H9 (cell line): Measurements from ENCODE around the gene ARAP1. TPM values are rescaled to one million over a fixed set of nuclear protein-coding genes. Genes with fewer than 3 reads are reported as not detected.
A peak's percentile ranks its signal among the peaks of the same experiment; 100 is the strongest.

Experiments
- DNase-seq: peaks from one replicate; pipeline ENCODE4 v3.0.0-alpha.2; 2017
- H2AFZ ChIP-seq: one replicate; pipeline ENCODE4 v1.6.1; 2013; ENCODE audit warnings: mild to moderate bottlenecking, low read length, control low read depth, moderate library complexity
- H2AK5ac ChIP-seq: 2 replicates; pipeline ENCODE4 v1.6.1; 2013; ENCODE audit warnings: low read length, control low read depth, mixed read lengths; ENCODE audit not compliant: insufficient read length
- H2BK120ac ChIP-seq: one replicate; pipeline ENCODE4 v1.6.1; 2013; ENCODE audit warnings: low read depth, mild to moderate bottlenecking, low read length, control low read depth, inconsistent platforms; ENCODE audit not compliant: poor library complexity, severe bottlenecking
- H2BK12ac ChIP-seq: 2 replicates; pipeline ENCODE4 v1.6.1; 2013; ENCODE audit warnings: low read length, control low read depth, mixed read lengths, low read depth; ENCODE audit not compliant: insufficient read length
- H2BK15ac ChIP-seq: 2 replicates; pipeline ENCODE4 v1.6.1; 2013; ENCODE audit warnings: low read depth, low read length, control low read depth
- H2BK20ac ChIP-seq: one replicate; pipeline ENCODE4 v1.6.1; 2013; ENCODE audit warnings: low read depth, mild to moderate bottlenecking, low read length, control low read depth, inconsistent platforms; ENCODE audit not compliant: poor library complexity, severe bottlenecking
- H2BK5ac ChIP-seq: 2 replicates; pipeline ENCODE4 v1.6.1; 2013; ENCODE audit warnings: low read length, control low read depth, mixed read lengths; ENCODE audit not compliant: insufficient read length
- H3K14ac ChIP-seq: 2 replicates; pipeline ENCODE4 v1.6.1; 2013; ENCODE audit warnings: low read length, control low read depth; ENCODE audit not compliant: insufficient read depth
- H3K18ac ChIP-seq: 2 replicates; pipeline ENCODE4 v1.6.1; 2013; ENCODE audit warnings: low read depth, mild to moderate bottlenecking, mixed read lengths, low read length, control low read depth; ENCODE audit not compliant: insufficient read length
- H3K23ac ChIP-seq: 2 replicates; pipeline ENCODE4 v1.6.1; 2013; ENCODE audit warnings: low read length, control low read depth, mixed read lengths, low read depth; ENCODE audit not compliant: insufficient read length
- H3K23me2 ChIP-seq: 2 replicates; pipeline ENCODE4 v1.6.1; 2013; ENCODE audit warnings: low read depth, mild to moderate bottlenecking, mixed read lengths, low read length, control low read depth; ENCODE audit not compliant: insufficient read length, poor library complexity, severe bottlenecking
- H3K27ac ChIP-seq: 2 replicates; pipeline ENCODE4 v1.5.1; 2013; ENCODE audit warnings: low read length, control low read depth, mixed read lengths, low read depth; ENCODE audit not compliant: insufficient read length
- H3K27me3 ChIP-seq: 2 replicates; pipeline ENCODE4 v1.6.1; 2013; ENCODE audit warnings: low read length, control low read depth, inconsistent platforms; ENCODE audit not compliant: insufficient read depth
- H3K4ac ChIP-seq: 2 replicates; pipeline ENCODE4 v1.6.1; 2013; ENCODE audit warnings: low read depth, mild to moderate bottlenecking, control low read depth, inconsistent platforms, low read length, moderate library complexity
- H3K4me1 ChIP-seq: 2 replicates; pipeline ENCODE4 v1.6.1; 2013; ENCODE audit warnings: low read length, control low read depth, inconsistent platforms; ENCODE audit not compliant: insufficient read depth
- H3K4me2 ChIP-seq: 2 replicates; pipeline ENCODE4 v1.6.1; 2013; ENCODE audit warnings: low read length, control low read depth, mixed read lengths; ENCODE audit not compliant: insufficient read length, insufficient read depth
- H3K56ac ChIP-seq: 2 replicates; pipeline ENCODE4 v1.6.1; 2013; ENCODE audit warnings: low read depth, mild to moderate bottlenecking, mixed read lengths, low read length, control low read depth; ENCODE audit not compliant: insufficient read length
- H3K79me1 ChIP-seq: 2 replicates; pipeline ENCODE4 v1.6.1; 2013; ENCODE audit warnings: low read depth, mild to moderate bottlenecking, moderate library complexity, low read length, control low read depth, inconsistent platforms; ENCODE audit not compliant: insufficient read depth, poor library complexity, severe bottlenecking
- H3K79me2 ChIP-seq: 2 replicates; pipeline ENCODE4 v1.6.1; 2013; ENCODE audit warnings: low read length, control low read depth, inconsistent platforms; ENCODE audit not compliant: insufficient read depth
- H3K9ac ChIP-seq: 2 replicates; pipeline ENCODE4 v1.6.1; 2013; ENCODE audit warnings: low read length, control low read depth, mixed read lengths; ENCODE audit not compliant: insufficient read length; ENCODE audit errors: extremely low read depth
- H3K9me3 ChIP-seq: one replicate; pipeline ENCODE4 v1.6.1; 2013; ENCODE audit warnings: low read depth, low read length, inconsistent platforms; ENCODE audit not compliant: control insufficient read depth
- H3T11ph ChIP-seq: one replicate; pipeline ENCODE4 v1.6.1; 2013; ENCODE audit warnings: mild to moderate bottlenecking, low read length, control low read depth, inconsistent platforms
- H4K20me1 ChIP-seq: one replicate; pipeline ENCODE4 v1.6.1; 2013; ENCODE audit not compliant: control insufficient read depth, insufficient read length, insufficient read depth
- H4K5ac ChIP-seq: 2 replicates; pipeline ENCODE4 v1.6.1; 2013; ENCODE audit warnings: low read depth, mild to moderate bottlenecking, mixed read lengths, low read length, control low read depth; ENCODE audit not compliant: insufficient read length
- H4K8ac ChIP-seq: replicated peaks from 2 replicates; pipeline ENCODE4 v1.6.1; 2013; ENCODE audit warnings: low read length, control low read depth, mixed read lengths, low read depth; ENCODE audit not compliant: insufficient read length
- H4K91ac ChIP-seq: 2 replicates; pipeline ENCODE4 v1.6.1; 2013; ENCODE audit warnings: low read depth, mild to moderate bottlenecking, moderate library complexity, mixed read lengths, low read length, control low read depth; ENCODE audit not compliant: insufficient read length
- H3K27ac Mint-ChIP-seq, 3 experiments: 2 replicates in 2 of 3; 3 replicates in 1 of 3; pipeline ENCODE4 v1.8.0; 2020 to 2021; ENCODE audit warnings: mixed read lengths in 3 of 3, mild to moderate bottlenecking in 1 of 3, moderate library complexity in 1 of 3
- H3K27me3 Mint-ChIP-seq: 2 replicates; pipeline ENCODE4 v1.8.0; 2021; ENCODE audit warnings: low read depth, mild to moderate bottlenecking, moderate library complexity, mixed read lengths
- H3K36me3 Mint-ChIP-seq, 3 experiments: 2 replicates in 2 of 3; 3 replicates in 1 of 3; pipeline ENCODE4 v1.8.0; 2020 to 2021; ENCODE audit warnings: low read depth in 3 of 3, mixed read lengths in 3 of 3; ENCODE audit not compliant: insufficient read depth in 1 of 3
- H3K4me1 Mint-ChIP-seq, 2 experiments: 2 replicates each; pipeline ENCODE4 v1.8.0; 2020; ENCODE audit warnings: mixed read lengths in 2 of 2
- H3K4me3 Mint-ChIP-seq, 2 experiments: 2 replicates in 1 of 2; 3 replicates in 1 of 2; pipeline ENCODE4 v1.8.0; 2020 to 2021; ENCODE audit warnings: mild to moderate bottlenecking in 2 of 2, mixed read lengths in 2 of 2, moderate library complexity in 1 of 2
- H3K9me3 Mint-ChIP-seq, 2 experiments: 2 replicates in 1 of 2; 3 replicates in 1 of 2; pipeline ENCODE4 v1.8.0; 2020; ENCODE audit warnings: mild to moderate bottlenecking in 2 of 2, mixed read lengths in 2 of 2, moderate library complexity in 1 of 2
- WGBS: extraction: QIAGEN DNeasy Blood & Tissue Kit; methylation state at CpG from one replicate; pipeline ENCODE4 v1.1.7; 2013; ENCODE audit warnings: missing lambda C conversion rate, low lambda C conversion rate, mixed read lengths; ENCODE audit not compliant: insufficient read length; ENCODE audit errors: extremely low coverage; 5-methylcytosine and 5-hydroxymethylcytosine counted together
- total RNA-seq: library from RNA; stranded (reverse); gene quantifications from 2 replicates; pipeline ENCODE4 v1.2.1, GENCODE V29; 2021
- TF ChIP-seq, protein P1 (sequence below): fragments of 200-600 bp; sonication (generic); conservative IDR thresholded peaks from 3 replicates; pipeline ENCODE4 v1.8.0; 2021; ENCODE audit warnings: antibody characterized with exemption, mild to moderate bottlenecking

ARAP1 gene
- total RNA-seq, 1 experiment from 2014 or later: 59.4 TPM

DNA sequence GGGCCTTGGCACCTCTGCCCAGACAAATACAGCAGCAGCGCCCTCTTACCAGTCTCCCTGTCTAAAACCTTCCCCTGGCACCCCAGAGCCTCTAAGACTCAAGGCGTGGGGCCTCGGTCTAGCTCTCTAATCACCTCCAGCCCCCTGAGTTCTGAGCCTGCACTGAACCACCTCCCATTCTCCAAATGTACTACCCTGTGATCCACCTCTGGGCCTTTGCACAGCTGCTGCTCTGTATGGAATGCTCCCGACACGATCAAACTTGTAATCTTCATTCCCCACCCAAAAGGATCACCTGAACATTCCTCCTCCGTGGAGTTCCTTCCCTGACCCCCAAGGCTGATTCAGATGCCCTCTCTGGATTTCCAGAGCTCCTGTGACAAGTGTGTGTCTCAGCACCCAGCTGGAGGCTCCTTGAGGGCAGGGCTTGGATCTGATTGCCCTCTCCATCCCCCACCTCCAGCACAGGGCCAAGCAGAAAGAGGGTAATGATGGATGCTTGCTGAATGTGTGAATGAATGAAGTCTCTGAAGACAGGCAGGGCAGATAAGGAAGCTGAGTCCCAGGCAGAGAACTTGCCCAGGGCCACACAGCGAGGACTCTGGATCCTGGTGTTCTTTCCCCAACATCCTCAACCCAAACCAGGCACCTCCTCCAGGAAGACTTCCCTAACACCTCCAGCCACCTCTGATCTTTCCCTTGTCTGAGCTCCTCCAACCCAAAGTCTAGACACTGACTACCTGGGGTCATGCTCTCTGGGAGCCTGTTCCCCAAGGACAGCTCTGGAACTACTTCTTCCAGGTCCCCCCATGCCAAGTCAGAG is 23.3 kb upstream of the ARAP1 start:
- Histone ChIP-seq H3K79me1 (no peaks in the 10 kb centered on the region), H4K91ac (no peak overlapping the region), H3K79me2 (no peaks in the 10 kb centered on the region), H2BK120ac (no peak overlapping the region), H3K18ac (no peak overlapping the region), H2BK20ac (no peak overlapping the region), H3K9me3 (no peaks in the 10 kb centered on the region), H3K56ac (no peak overlapping the region), H4K20me1 (no peaks in the 10 kb centered on the region), H4K5ac (no peak overlapping the region), H3K4me1 (no peaks in the 10 kb centered on the region), H2AFZ (no peak overlapping the region), H3K27ac (no peak overlapping the region), H4K8ac (no peak overlapping the region), H3K27me3 (no peaks in the 10 kb centered on the region), H2BK15ac (no peak overlapping the region), H2BK12ac (no peak overlapping the region), H3K23ac (no peak overlapping the region), H3K4me2 (no peak overlapping the region), H3K23me2 (no peaks in the 10 kb centered on the region), H2AK5ac (no peak overlapping the region), H3K9ac (no peak overlapping the region), H3K4ac (no peak overlapping the region), H3K14ac (no peak overlapping the region), H2BK5ac (no peak overlapping the region), H3T11ph (no peak overlapping the region)
- Mint-ChIP-seq H3K4me1 (peaks cover 5 to 26% of the 10 kb centered on the region in 2 experiments; a peak in 3 of 4 replicates), H3K36me3 (no peaks in the 10 kb centered on the region; a peak in 1 of 7 replicates), H3K4me3 (no peak overlapping the region), H3K27me3 (peaks cover 6% of the 10 kb centered on the region), H3K27ac (0 out of 7 replicates have a peak overlapping the region, but pooled peaks of 1 of the 3 experiments have one; percentile 71), H3K9me3 (no peaks in the 10 kb centered on the region)
- DNase-seq: no peak
- TF ChIP-seq, protein P1, sequence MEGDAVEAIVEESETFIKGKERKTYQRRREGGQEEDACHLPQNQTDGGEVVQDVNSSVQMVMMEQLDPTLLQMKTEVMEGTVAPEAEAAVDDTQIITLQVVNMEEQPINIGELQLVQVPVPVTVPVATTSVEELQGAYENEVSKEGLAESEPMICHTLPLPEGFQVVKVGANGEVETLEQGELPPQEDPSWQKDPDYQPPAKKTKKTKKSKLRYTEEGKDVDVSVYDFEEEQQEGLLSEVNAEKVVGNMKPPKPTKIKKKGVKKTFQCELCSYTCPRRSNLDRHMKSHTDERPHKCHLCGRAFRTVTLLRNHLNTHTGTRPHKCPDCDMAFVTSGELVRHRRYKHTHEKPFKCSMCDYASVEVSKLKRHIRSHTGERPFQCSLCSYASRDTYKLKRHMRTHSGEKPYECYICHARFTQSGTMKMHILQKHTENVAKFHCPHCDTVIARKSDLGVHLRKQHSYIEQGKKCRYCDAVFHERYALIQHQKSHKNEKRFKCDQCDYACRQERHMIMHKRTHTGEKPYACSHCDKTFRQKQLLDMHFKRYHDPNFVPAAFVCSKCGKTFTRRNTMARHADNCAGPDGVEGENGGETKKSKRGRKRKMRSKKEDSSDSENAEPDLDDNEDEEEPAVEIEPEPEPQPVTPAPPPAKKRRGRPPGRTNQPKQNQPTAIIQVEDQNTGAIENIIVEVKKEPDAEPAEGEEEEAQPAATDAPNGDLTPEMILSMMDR: no peak
- WGBS: no CpG with 5 or more reads among the region's 7 CpGs
